HG02852 (cell line): Measurements from ENCODE around the gene PPP3CA.
"Not testable (repeated sequence)": the region's sequence is repeated elsewhere in the genome, so short reads cannot be mapped to it uniquely, and the experiment has no call there.

Experiments used
- ATAC-seq: cut with Tn5 transposase; IDR thresholded peaks from one replicate; pipeline ENCODE4 v1.9.1; 2021; ENCODE audit warnings: mild to moderate bottlenecking, moderate library complexity; ENCODE audit not compliant: unreplicated experiment

The PPP3CA gene

GRCh38 chr4:101148551-101148950, 198.8 kb downstream of the PPP3CA start:
- ATAC-seq: no peak

DNA sequence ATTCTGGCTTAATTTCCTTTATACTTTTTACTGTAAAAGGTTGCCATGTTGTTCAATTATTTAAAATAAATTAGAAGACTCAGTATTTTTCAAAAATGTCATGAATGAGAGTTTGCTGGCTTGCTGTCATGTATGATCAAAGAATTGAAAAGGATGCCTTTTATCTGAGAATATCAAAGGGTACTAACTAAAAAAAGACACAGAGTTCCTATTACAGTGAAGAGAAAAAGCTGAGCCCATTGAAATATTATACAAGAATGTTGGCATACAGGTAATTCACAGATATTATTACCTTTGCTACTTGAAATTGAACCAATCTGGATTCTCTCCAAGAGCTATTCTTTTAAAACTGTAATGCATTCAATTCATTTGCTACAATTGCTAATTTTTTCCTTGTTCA, 200.0 kb downstream of the PPP3CA start:
- no peak for ATAC-seq

DNA sequence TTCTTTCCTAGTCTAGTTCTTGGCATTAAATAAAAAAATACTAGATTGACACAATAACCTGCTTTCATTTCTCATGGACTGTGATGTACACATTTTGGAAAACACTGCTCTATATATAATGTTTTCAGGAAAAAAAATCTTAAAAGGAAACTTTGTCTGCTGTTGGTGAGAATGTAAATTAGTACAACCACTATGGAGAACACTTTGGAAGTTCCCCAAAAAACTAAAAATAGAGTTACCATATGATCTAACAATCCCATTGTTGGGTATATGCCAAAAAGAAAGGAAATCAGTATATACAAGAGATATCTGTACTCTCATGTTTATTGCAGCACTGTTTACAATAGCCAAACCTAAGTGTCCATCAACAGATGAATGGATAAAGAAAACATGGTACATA, 202.3 kb downstream of the PPP3CA start:
- no peak for ATAC-seq

DNA sequence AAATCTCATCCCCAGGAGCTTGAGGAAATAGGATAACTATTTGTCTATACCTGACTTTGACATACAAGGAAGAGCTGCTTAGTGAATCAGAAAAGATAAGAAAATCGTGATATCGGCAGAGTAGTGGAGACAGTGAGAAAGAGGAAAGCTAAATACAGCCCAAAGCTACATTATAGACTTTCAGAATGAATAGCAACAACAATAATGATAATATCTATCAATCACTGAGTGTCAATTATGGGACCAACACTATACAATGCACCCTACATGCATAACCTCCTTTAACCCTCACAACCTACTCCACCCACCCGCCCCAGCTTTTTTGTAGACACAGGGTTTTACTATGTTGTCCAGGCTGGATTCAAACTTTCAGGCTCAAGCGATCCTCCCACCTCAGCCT, 205.1 kb downstream of the PPP3CA start:
- ATAC-seq: peak; percentile 38

DNA sequence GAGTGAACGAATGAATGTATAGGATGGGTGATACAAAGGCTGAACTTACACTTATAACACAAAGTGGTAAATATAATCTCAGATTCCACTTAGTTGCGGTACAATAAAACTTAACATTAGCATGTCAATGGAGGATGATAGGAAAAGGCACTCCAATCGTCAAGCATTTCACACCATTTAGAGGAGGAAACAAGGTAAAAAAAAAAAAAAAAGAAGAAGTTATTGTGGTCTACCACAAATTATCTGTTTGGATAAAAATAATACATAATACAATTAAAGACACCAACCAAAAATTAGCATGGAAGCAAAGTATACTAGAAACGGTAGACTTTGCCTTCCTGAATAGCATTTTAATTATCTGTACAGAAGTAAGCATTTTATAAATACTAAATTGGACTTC, 205.5 kb downstream of the PPP3CA start:
- no peak for ATAC-seq

- peak; percentile 56 for ATAC-seq
Observed at GRCh38 chr4:101141230-101141629, 206.1 kb downstream of the PPP3CA start.

GRCh38 chr4:101140228-101140627, 207.1 kb downstream of the PPP3CA start:
- no peak for ATAC-seq

DNA sequence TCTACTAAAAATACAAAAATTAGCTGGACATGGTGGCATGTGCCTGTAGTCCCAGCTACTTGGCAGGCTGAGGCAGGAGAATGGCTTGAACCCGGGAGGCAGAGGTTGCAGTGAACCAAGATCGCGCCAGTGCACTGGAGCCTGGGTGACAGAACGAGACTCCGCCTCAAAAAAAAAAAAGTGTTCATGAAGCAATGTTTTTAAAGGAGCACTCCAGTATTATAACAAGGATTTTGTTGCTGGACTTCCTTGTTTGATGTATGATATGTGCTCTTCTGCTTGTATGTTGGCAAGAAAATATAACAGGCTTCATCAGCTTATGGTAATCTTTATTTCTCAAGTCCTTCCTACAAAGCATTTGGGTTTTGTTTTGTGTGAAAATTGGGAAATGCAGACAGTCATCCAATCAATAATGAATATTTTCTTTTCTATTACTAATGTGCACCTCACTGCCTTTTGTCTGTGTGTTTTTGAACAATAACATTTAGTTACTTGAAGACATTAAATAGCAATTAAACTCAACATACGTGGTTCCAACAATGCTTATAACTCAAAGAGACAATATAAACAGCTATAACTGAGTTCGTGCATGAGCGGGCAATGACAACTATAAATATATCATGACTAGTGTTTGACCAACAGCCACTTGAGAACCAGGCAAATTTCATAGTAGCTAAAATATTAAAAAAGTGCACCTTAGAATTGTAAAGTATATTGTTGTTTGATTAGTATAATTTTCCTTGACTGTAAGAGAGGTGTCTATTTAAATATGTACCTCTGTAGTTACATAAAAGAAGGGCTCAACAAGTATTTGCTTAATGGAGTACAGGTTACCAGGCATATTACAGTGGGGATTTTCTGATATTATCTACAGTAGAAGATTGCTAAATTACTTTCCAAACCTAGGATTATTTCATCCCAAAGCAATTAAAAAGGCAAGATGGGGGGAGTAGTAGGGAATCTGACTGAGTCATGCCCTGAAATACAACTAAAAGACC, 210.7 kb downstream of the PPP3CA start:
- no peak for ATAC-seq

- ATAC-seq: no peak
Observed at GRCh38 chr4:101135371-101136010, 211.8 kb downstream of the PPP3CA start.

GRCh38 chr4:101131058-101131457, 216.3 kb downstream of the PPP3CA start:
- not testable (repeated sequence) for ATAC-seq

DNA sequence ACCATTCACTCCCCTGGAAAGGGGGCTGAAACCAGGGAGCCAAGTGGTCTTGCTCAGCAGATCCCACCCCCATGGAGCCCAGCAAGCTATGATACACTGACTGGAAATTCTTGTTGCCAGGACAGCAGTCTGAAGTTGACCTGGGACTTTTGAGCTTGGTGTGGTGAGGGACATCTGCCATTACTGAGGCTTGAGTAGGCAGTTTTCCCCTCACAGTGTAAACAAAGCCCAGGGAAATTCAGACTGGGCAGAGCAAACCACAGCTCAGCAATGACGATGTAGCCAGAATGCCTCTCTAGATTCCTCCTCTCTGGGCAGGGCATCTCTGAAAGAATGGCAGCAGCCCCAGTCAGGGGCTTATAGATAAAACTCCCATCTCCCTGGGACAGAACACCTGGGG, 218.4 kb downstream of the PPP3CA start:
- not testable (repeated sequence) for ATAC-seq

DNA sequence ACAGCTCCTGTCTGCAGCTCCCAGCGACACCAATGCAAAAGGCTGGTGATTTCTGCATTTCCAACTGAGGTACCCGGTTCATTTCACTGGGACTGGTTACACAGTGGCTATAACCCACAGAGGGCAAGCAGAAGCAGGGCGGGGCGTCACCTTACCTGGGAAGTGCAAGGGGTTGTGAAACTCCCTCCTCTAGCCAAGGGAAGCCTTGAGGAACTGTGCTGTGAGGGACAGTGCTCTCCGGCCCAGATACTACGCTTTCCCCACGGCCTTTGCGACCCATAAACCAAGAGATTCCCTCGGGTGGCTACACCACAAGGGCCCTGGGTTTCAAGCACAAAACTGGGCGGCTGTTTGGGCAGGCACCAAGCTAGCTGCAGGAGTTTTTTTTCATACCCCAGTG, 218.9 kb downstream of the PPP3CA start:
- ATAC-seq: no peak

GRCh38 chr4:101127176-101127790, 220.0 kb downstream of the PPP3CA start:
- no peak for ATAC-seq

DNA sequence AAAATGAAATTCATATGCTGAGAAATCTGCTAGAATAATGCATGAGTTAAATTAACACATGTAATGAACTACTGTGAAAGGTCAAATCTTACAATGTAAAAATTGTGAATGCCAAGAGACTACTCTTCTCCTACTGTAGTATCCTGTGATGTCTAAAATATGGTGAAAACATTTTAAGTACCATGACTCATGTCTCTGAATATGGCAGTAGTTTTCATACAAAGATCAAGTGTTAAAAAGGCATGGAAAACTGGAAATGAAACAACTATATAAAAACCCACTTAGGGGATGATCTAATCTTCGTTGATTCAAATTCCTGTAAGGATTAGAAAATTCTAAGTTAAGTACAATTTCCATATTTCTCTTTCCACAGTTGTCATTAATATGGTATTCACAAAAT, 221.3 kb downstream of the PPP3CA start:
- no peak for ATAC-seq

DNA sequence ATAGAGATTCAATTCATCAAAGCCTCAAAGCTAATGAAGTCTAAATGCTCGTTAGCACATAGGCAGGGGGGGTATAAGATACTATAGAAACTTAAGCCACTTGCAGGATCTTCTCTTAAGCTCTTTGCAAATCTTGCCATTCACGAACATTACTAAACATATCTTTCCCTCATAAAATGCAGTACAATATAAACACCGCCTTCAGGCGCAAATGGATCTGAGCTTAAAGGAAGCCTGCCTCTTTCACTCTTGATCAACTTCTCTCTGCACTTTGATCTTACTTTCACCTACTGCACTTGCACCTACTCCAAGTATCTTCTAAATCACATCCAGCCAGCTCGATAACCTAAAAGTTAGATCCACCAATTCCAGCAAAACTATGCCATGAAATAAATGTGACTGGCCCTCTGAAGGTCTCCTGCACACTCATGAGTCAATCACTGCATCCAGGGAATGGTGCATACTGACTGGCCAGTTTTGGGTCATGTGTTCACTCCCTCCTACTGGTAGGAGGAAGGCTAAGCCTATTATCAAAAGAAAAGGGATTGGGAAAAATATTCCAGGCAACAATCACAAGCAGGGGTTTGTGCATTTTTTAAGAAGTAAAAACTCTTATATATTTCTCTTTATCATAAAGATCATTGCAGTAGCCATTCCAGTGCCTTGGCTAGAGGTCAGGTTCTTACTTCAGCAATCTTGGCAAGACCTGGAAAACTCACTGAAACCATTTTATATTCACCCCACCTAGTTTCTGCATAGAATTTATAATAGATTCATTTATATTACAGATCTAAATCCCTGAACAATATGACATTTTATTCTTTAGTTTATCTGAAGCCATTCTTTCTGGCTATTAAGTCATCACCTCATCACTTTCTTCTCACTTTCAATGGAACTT, 222.0 kb downstream of the PPP3CA start:
- no peak for ATAC-seq

- ATAC-seq: no peak
Observed at GRCh38 chr4:101123231-101123630, 224.1 kb downstream of the PPP3CA start.

DNA sequence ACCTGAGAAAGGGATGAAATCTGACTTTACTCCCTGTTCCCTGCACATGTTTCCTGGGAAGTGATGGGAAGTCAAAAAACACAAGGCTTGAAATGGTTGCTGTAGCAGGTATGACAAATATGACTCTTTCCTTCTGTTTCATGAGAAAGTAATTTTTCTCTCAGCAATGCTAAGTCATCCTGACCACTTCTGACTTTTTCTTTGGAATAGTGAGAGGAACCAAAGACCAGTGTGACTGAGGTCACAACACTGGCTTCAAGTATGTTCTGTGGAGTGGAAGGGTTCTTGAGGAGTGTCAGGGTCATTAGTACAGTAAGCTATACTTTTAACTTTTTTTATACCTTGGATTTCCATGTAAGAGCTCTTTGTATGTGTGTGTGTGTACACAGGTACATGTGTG, 225.3 kb downstream of the PPP3CA start:
- ATAC-seq: no peak

DNA sequence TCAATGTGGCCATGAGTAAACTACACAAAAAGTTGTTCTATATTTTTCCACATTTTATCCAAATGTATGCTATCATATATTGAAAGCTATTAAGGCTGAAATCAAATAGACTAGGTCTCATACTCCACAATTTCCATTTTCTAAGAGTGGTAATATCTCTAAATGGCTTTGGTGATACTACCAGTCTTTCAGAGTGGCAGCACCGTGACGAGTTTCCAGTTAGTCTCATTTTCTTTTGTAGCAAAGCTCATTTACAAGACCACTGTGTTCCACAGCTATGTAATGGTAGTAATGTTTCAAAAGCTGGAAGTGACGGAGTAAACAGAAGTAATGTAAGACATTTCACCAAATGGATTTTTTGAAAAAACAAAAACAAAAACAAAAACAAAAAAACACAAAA, 228.2 kb downstream of the PPP3CA start:
- ATAC-seq: no peak

- no peak for ATAC-seq
Observed at GRCh38 chr4:101118617-101119016, 228.7 kb downstream of the PPP3CA start.

DNA sequence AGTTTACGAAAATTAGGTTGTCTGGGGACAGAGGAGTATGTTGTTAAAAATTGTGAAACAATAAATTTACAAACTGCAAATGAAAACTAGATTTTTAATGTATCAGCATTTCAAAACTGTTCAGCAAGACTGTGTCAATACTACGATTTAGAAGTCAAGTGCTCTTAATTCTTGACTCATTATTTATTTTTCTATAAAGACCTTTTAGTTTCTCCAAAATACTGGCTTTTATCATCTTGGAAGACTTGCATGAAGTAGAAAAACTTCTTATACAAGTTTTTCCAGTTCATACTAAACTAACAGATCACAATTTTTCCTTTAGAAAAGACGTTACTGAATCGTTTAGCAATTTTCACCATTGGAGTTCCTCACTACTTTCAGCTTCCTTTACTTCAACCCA, 231.4 kb downstream of the PPP3CA start:
- no peak for ATAC-seq

DNA sequence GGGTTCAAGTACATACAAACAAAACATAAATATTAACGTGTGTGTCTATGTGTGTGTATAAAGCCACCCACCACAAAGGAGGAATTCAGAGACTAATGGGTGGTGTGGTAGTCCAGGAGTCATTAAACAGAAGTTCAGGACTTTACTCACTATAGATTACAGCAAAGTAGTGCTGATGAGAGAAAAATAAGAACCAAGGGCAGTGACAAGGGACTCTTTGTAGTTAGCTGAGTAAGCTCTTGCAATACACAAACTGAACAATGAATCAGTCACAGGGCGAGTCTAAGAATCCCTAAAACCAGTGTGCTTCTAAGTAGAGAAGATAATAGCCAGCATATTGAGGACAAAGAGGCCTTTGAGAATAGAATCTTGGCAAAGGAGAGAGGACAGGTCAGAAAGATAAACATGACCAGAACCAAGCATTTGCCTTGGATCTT, 232.4 kb downstream of the PPP3CA start:
- no peak for ATAC-seq
